Transverse colon (tissue), 4 donors: Measurements from ENCODE around the gene NPTXR. TPM values are rescaled to one million over a fixed set of nuclear protein-coding genes. Genes with fewer than 3 reads are reported as not detected.
A peak's percentile ranks its signal among the peaks of the same experiment; 100 is the strongest.
"Not testable (repeated sequence)": the region's sequence is repeated elsewhere in the genome, so short reads cannot be mapped to it uniquely, and the experiment has no call there.

Experiments
- DNase-seq: peaks from one replicate; pipeline ENCODE4 v3.0.0-alpha.2; 2019
- H3K27ac ChIP-seq, 4 donors: fragments of 200-600 bp; sonication (generic); 2 replicates each; pipeline ENCODE4 v1.5.1; 2016 to 2018; ENCODE audit warnings: inconsistent platforms in 4 of 4
- H3K27me3 ChIP-seq: fragments of 200-600 bp; sonication (generic); 2 replicates; pipeline ENCODE4 v1.5.1; 2017; ENCODE audit warnings: inconsistent platforms
- H3K36me3 ChIP-seq, 4 donors: fragments of 200-600 bp; sonication (generic); 2 replicates each; pipeline ENCODE4 v1.5.1; 2017 to 2019; ENCODE audit warnings: inconsistent platforms in 4 of 4
- H3K4me1 ChIP-seq, 4 donors: fragments of 200-600 bp; sonication (generic); 2 replicates each; pipeline ENCODE4 v1.5.1; 2017 to 2020; ENCODE audit warnings: inconsistent platforms in 4 of 4
- H3K4me3 ChIP-seq, 4 donors: fragments of 200-600 bp; sonication (generic); 1 replicate in 1 of 4; 2 replicates in 3 of 4; pipeline versions ENCODE4 v1.5.1 to v1.6.1; 2017 to 2019; ENCODE audit warnings: inconsistent platforms in 4 of 4
- H3K9me3 ChIP-seq, 2 donors: fragments of 200-600 bp; sonication (generic); 2 replicates each; pipeline ENCODE4 v1.5.1; 2017 to 2019; ENCODE audit warnings: inconsistent platforms in 2 of 2
- CTCF ChIP-seq, 5 experiments: fragments of 200-600 bp in 3 of 5; fragments of 450-650 bp in 2 of 5; sonication (generic) in 3 of 5; IDR thresholded peaks; 1 replicate in 2 of 5; 2 replicates in 3 of 5; pipeline ENCODE4 v1.5.1; 2016 to 2017; ENCODE audit warnings: antibody characterized with exemption in 5 of 5, inconsistent platforms in 3 of 5, mild to moderate bottlenecking in 2 of 5, moderate library complexity in 1 of 5
- EP300 ChIP-seq: sonication (generic); formaldehyde crosslinking; IDR thresholded peaks from one replicate; pipeline ENCODE4 v1.6.1; 2017; ENCODE audit warnings: antibody characterized with exemption, low read depth
- POLR2A ChIP-seq: fragments of 450-650 bp; IDR thresholded peaks from one replicate; pipeline ENCODE4 v1.6.1; 2016; ENCODE audit warnings: antibody characterized with exemption, mild to moderate bottlenecking, moderate library complexity
- POLR2AphosphoS5 ChIP-seq, 3 donors: sonication (generic); formaldehyde crosslinking; IDR thresholded peaks; one replicate each; pipeline ENCODE4 v1.6.1; 2016; ENCODE audit warnings: antibody characterized with exemption in 3 of 3
- WGBS, 2 donors: methylation state at CpG; one replicate each; pipeline ENCODE4 v1.1.5; 2018; ENCODE audit warnings: low coverage in 1 of 2; 5-methylcytosine and 5-hydroxymethylcytosine counted together
- in situ Hi-C, 4 donors: fragments of 200-750 bp; cut with MboI; loops; one replicate each; pipeline versions ENCODE4 v1.15.0 to v1.15.1; 2017; ENCODE audit warnings: low sequenced_read_pairs in 3 of 4, low pct_ligation_motif_present in 1 of 4, low pct_unique_long_range_greater_than_20kb in 1 of 4
- intact Hi-C: fragments of 100-400 bp; cut with DNase I; formaldehyde crosslinking; loops from one replicate; pipeline ENCODE4 v1.15.1; 2023; ENCODE audit warnings: low total_unique reads
- total RNA-seq, 4 donors: library from RNA; depleted of rRNA; stranded (reverse); fragments of >200 nt; gene quantifications; one replicate each; pipeline ENCODE4 v1.1.0, GENCODE V29; 2016

The NPTXR gene
- total RNA-seq, 4 donors from 2014 or later, result 0.75 to 27.9 (median 1.8) TPM

- no peak for DNase-seq
- Histone ChIP-seq H3K36me3 (no peaks in the 10 kb centered on the region), H3K4me3 (no peak overlapping the region), H3K9me3 (no peaks in the 10 kb centered on the region), H3K27me3 (no peaks in the 10 kb centered on the region), H3K27ac (no peak overlapping the region), H3K4me1 (peaks cover 14 to 25% (median 23%) of the 10 kb centered on the region in 4 donors)
- WGBS, 2 donors, result 8 to 63% methylated on average over 2 to 23 of the region's 23 CpGs
- TF ChIP-seq POLR2A (no peak), CTCF (IDR thresholded peaks at IDR 0.05) (no peak), POLR2AphosphoS5 (IDR thresholded peaks at IDR 0.05) (peak in 1 of 3 donors; percentile 11), EP300 (no peak)
- intact Hi-C loops, result loop anchor here (10.0 kb wide), 2 partner anchors 96 to 274 kb away; no protein-coding TSS in a partner anchor
- in situ Hi-C loops, result loop anchor here in 2 of 4 donors (10.0 to 25.0 kb wide), 2 partner anchors 252 to 254 kb away; no protein-coding TSS in a partner anchor
Measured at GRCh38 chr22:38860283-38861169, 16.7 kb upstream of the NPTXR start.

- Histone ChIP-seq H3K4me1 (peaks cover 11 to 17% (median 15%) of the 10 kb centered on the region in 4 donors), H3K27me3 (no peaks in the 10 kb centered on the region), H3K36me3 (no peaks in the 10 kb centered on the region), H3K27ac (no peak overlapping the region), H3K9me3 (no peaks in the 10 kb centered on the region), H3K4me3 (no peak overlapping the region)
- no peak for DNase-seq
- in situ Hi-C loops, result loop anchor here in 2 of 4 donors (10.0 to 25.0 kb wide), 2 partner anchors 253 to 255 kb away; no protein-coding TSS in a partner anchor
- intact Hi-C loops, result loop anchor here (10.0 kb wide), 2 partner anchors 95 to 275 kb away; no protein-coding TSS in a partner anchor
- 77% methylated on average over 14 of the region's 14 CpGs; no CpG with 5 or more reads in 1 of the 2 donors for WGBS, 2 donors
- no peak for TF ChIP-seq POLR2A
- TF ChIP-seq EP300, result no peak
- no peak for TF ChIP-seq POLR2AphosphoS5 (IDR thresholded peaks at IDR 0.05)
- no peak for TF ChIP-seq CTCF (IDR thresholded peaks at IDR 0.05)
Measured at GRCh38 chr22:38859581-38860282, 15.9 kb upstream of the NPTXR start.

GRCh38 chr22:38858492-38858891 lies 14.7 kb upstream of the NPTXR start:
- in situ Hi-C loops (loop anchor here in 1 of 4 donors (25.0 kb wide), 1 partner anchor 254 kb away; no protein-coding TSS in a partner anchor), intact Hi-C loops (no loop called here)
- no peak for TF ChIP-seq CTCF (IDR thresholded peaks at IDR 0.05)
- TF ChIP-seq POLR2AphosphoS5 (IDR thresholded peaks at IDR 0.05), result no peak
- TF ChIP-seq POLR2A, result no peak
- TF ChIP-seq EP300, result no peak
- H3K9me3 ChIP-seq, result no peaks in the 10 kb centered on the region
- peaks cover 5 to 10% (median 9%) of the 10 kb centered on the region in 4 donors for H3K4me1 ChIP-seq
- no peak overlapping the region for H3K27ac ChIP-seq
- no peaks in the 10 kb centered on the region for H3K27me3 ChIP-seq
- no peaks in the 10 kb centered on the region for H3K36me3 ChIP-seq
- WGBS, 2 donors, result 0 to 72% methylated on average over 1 to 9 of the region's 9 CpGs
- no peak overlapping the region for H3K4me3 ChIP-seq
- DNase-seq, result no peak

GRCh38 chr22:38854476-38854875 lies 10.6 kb upstream of the NPTXR start:
- H3K9me3 ChIP-seq, intact Hi-C loops, H3K4me3 ChIP-seq: not testable (repeated sequence)

GRCh38 chr22:38853883-38854282 lies 10.1 kb upstream of the NPTXR start:
- H3K4me1 ChIP-seq, H3K36me3 ChIP-seq, H3K9me3 ChIP-seq, H3K27ac ChIP-seq, intact Hi-C loops, DNase-seq, H3K4me3 ChIP-seq: not testable (repeated sequence)
- H3K27me3 ChIP-seq, result peaks cover 14% of the 10 kb centered on the region
- 41 to 61% methylated on average over 2 to 5 of the region's 5 CpGs for WGBS, 2 donors
- in situ Hi-C loops, result loop anchor here in 1 of 4 donors (25.0 kb wide), 1 partner anchor 258 kb away; no protein-coding TSS in a partner anchor

More at GRCh38 chr22:38854476-38854875, 10.6 kb upstream of the NPTXR start:
- not testable (repeated sequence) for H3K36me3 ChIP-seq, DNase-seq, H3K27ac ChIP-seq, H3K4me1 ChIP-seq
- 71 to 85% methylated on average over 5 to 7 of the region's 7 CpGs for WGBS, 2 donors
- H3K27me3 ChIP-seq, result peaks cover 14% of the 10 kb centered on the region
- in situ Hi-C loops, result loop anchor here in 1 of 4 donors (25.0 kb wide), 1 partner anchor 258 kb away; no protein-coding TSS in a partner anchor
